ENCODE data around the gene URB2. TPM values are rescaled to one million over a fixed set of nuclear protein-coding genes. Genes with fewer than 3 reads are reported as not detected.
"Not testable (repeated sequence)": the region's sequence is repeated elsewhere in the genome, so short reads cannot be mapped to it uniquely, and the experiment has no call there.

URB2 gene
- total RNA-seq, 2 experiments from 2014 or later = 36.7 to 36.9 TPM

- ChIA-PET CTCF (interaction anchor here (0.8 kb wide), 1 partner anchor 638 kb away, joined by 3 read pairs; no protein-coding TSS in a partner anchor), POLR2A (no interaction called here)
These were observed 45.3 kb downstream of the URB2 start for GRCh38 chr1:229671310-229671709.

GRCh38 chr1:229672246-229672645 is 46.2 kb downstream of the URB2 start:
- CTCF ChIA-PET = interaction anchor here (1.2 kb wide), 1 partner anchor 11 kb away, joined by 3 read pairs; no protein-coding TSS in a partner anchor
- POLR2A ChIA-PET = no interaction called here

GRCh38 chr1:229674042-229674441 is 48.0 kb downstream of the URB2 start:
- ChIA-PET CTCF (no interaction called here), POLR2A (no interaction called here)

GRCh38 chr1:229675396-229675795 is 49.3 kb downstream of the URB2 start:
- CTCF ChIA-PET = no interaction called here
- POLR2A ChIA-PET = interaction anchor here (0.5 kb wide), 1 partner anchor 11 kb away, joined by 3 read pairs; no protein-coding TSS in a partner anchor

- CTCF ChIA-PET = no interaction called here
- POLR2A ChIA-PET = no interaction called here
These were observed 59.1 kb downstream of the URB2 start for GRCh38 chr1:229685149-229685548.

GRCh38 chr1:229689273-229689672 is 63.2 kb downstream of the URB2 start:
- CTCF ChIA-PET = no interaction called here
- POLR2A ChIA-PET = no interaction called here

- CTCF ChIA-PET = no interaction called here
- POLR2A ChIA-PET = no interaction called here
These were observed 63.9 kb downstream of the URB2 start for GRCh38 chr1:229689904-229690303.

- ChIA-PET CTCF (no interaction called here), POLR2A (no interaction called here)
These were observed 64.6 kb downstream of the URB2 start for GRCh38 chr1:229690662-229691061.

GRCh38 chr1:229691362-229691761 is 65.3 kb downstream of the URB2 start:
- CTCF ChIA-PET = interaction anchor here (0.9 kb wide), 1 partner anchor 35 kb away, joined by 3 read pairs; no protein-coding TSS in a partner anchor
- POLR2A ChIA-PET = no interaction called here

- CTCF ChIA-PET = no interaction called here
These were observed 67.3 kb downstream of the URB2 start for GRCh38 chr1:229693129-229693900.

GRCh38 chr1:229694053-229694693 is 68.1 kb downstream of the URB2 start:
- ChIA-PET CTCF (no interaction called here), POLR2A (no interaction called here)

More at GRCh38 chr1:229693129-229693900, 67.3 kb downstream of the URB2 start:
- POLR2A ChIA-PET = no interaction called here

- POLR2A ChIA-PET = no interaction called here
- CTCF ChIA-PET = no interaction called here
These were observed 70.3 kb downstream of the URB2 start for GRCh38 chr1:229696385-229696784.

- CTCF ChIA-PET = interaction anchor here (0.6 kb wide), 1 partner anchor 606 kb away, joined by 4 read pairs; no protein-coding TSS in a partner anchor
These were observed 73.7 kb downstream of the URB2 start for GRCh38 chr1:229699613-229700267.

GRCh38 chr1:229704157-229704556 is 78.1 kb downstream of the URB2 start:
- ChIA-PET POLR2A (no interaction called here), CTCF (no interaction called here)

More at GRCh38 chr1:229699613-229700267, 73.7 kb downstream of the URB2 start:
- POLR2A ChIA-PET = no interaction called here

GRCh38 chr1:229705152-229705551 is 79.1 kb downstream of the URB2 start:
- CTCF ChIA-PET, POLR2A ChIA-PET: not testable (repeated sequence)

GRCh38 chr1:229707127-229707526 is 81.1 kb downstream of the URB2 start:
- CTCF ChIA-PET, POLR2A ChIA-PET: not testable (repeated sequence)

GRCh38 chr1:229709500-229710013 is 83.5 kb downstream of the URB2 start:
- POLR2A ChIA-PET = no interaction called here
- CTCF ChIA-PET = no interaction called here

All from activated CD8-positive, alpha-beta memory T cell treated with anti-CD3 and anti-CD28 coated beads for 36 hours (primary cell).